Testis (tissue), 2 donors: ENCODE measurements around the gene IL17REL.

Experiments
- POLR2A ChIP-seq: fragments of 450-650 bp; IDR thresholded peaks from one replicate; pipeline ENCODE4 v1.6.1; 2017; ENCODE audit warnings: antibody characterized with exemption, mild to moderate bottlenecking, moderate library complexity
- TF ChIP-seq, protein P1 (sequence below), 3 experiments: fragments of 450-650 bp in 2 of 3; fragments of 200-600 bp in 1 of 3; sonication (generic) in 1 of 3; IDR thresholded peaks; one replicate each; pipeline ENCODE4 v1.5.1; 2016 to 2019; ENCODE audit warnings: antibody characterized with exemption in 3 of 3, mild to moderate bottlenecking in 2 of 3, moderate library complexity in 1 of 3

GRCh38 chr22:49953680-49954344 is 58.8 kb downstream of the IL17REL start:
- TF ChIP-seq, protein P1, sequence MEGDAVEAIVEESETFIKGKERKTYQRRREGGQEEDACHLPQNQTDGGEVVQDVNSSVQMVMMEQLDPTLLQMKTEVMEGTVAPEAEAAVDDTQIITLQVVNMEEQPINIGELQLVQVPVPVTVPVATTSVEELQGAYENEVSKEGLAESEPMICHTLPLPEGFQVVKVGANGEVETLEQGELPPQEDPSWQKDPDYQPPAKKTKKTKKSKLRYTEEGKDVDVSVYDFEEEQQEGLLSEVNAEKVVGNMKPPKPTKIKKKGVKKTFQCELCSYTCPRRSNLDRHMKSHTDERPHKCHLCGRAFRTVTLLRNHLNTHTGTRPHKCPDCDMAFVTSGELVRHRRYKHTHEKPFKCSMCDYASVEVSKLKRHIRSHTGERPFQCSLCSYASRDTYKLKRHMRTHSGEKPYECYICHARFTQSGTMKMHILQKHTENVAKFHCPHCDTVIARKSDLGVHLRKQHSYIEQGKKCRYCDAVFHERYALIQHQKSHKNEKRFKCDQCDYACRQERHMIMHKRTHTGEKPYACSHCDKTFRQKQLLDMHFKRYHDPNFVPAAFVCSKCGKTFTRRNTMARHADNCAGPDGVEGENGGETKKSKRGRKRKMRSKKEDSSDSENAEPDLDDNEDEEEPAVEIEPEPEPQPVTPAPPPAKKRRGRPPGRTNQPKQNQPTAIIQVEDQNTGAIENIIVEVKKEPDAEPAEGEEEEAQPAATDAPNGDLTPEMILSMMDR (IDR thresholded peaks at IDR 0.05) = no peak
- no peak for TF ChIP-seq POLR2A
